Measurements from ENCODE around the gene TAOK2. TPM values are rescaled to one million over a fixed set of nuclear protein-coding genes. Genes with fewer than 3 reads are reported as not detected.

The TAOK2 gene
- polyA plus RNA-seq, 3 donors, result 51.0 to 56.5 (median 53.1) TPM

Other genes starting within 250 kb of the TAOK2 start
- under 1 TPM; 0.12 to 0.34 (median 0.17) TPM for gene C16orf54, start 227.9 kb upstream of the TAOK2 start, polyA plus RNA-seq (ENCODE audit: insufficient read length in 3 of 3)
- under 1 TPM in 2 of 3 donors, not detected in 1; 0.03 to 0.05 TPM for gene ZG16, start 195.6 kb upstream of the TAOK2 start, polyA plus RNA-seq (ENCODE audit: insufficient read length in 3 of 3)
- gene KIF22, start 183.1 kb upstream of the TAOK2 start, polyA plus RNA-seq (ENCODE audit: insufficient read length in 3 of 3), result 10 to 100 TPM; 68.2 to 81.8 (median 77.3) TPM
- gene MAZ, start 167.3 kb upstream of the TAOK2 start, polyA plus RNA-seq (ENCODE audit: insufficient read length in 3 of 3), result 100 to 1,000 TPM; 330 to 392 (median 348) TPM
- 10 to 100 TPM; 15.4 to 22.5 (median 21.6) TPM for gene PRRT2, start 161.7 kb upstream of the TAOK2 start, polyA plus RNA-seq (ENCODE audit: insufficient read length in 3 of 3)
- 10 to 100 TPM; 40.2 to 44.1 (median 43.6) TPM for gene PAGR1, start 157.7 kb upstream of the TAOK2 start, polyA plus RNA-seq (ENCODE audit: insufficient read length in 3 of 3)
- gene MVP, start 153.4 kb upstream of the TAOK2 start, polyA plus RNA-seq (ENCODE audit: insufficient read length in 3 of 3), result 10 to 100 TPM; 16.1 to 24.7 (median 24.2) TPM
- gene CDIPT, start 110.6 kb upstream of the TAOK2 start, polyA plus RNA-seq (ENCODE audit: insufficient read length in 3 of 3), result 100 to 1,000 TPM; 111 to 120 (median 117) TPM
- 10 to 100 TPM; 10.1 to 13.6 (median 11.7) TPM for gene SEZ6L2, start 74.3 kb upstream of the TAOK2 start, polyA plus RNA-seq (ENCODE audit: insufficient read length in 3 of 3)
- gene ASPHD1, start 73.4 kb upstream of the TAOK2 start, polyA plus RNA-seq (ENCODE audit: insufficient read length in 3 of 3), result 1 to 10 TPM in 2 of 3 donors, under 1 TPM in 1; 0.95 to 1.4 (median 1.0) TPM
- 10 to 100 TPM; 14.8 to 30.9 (median 29.4) TPM for gene KCTD13, start 47.6 kb upstream of the TAOK2 start, polyA plus RNA-seq (ENCODE audit: insufficient read length in 3 of 3)
- 100 to 1,000 TPM; 106 to 123 (median 113) TPM for gene TMEM219, start 11.8 kb upstream of the TAOK2 start, polyA plus RNA-seq (ENCODE audit: insufficient read length in 3 of 3)
- 10 to 100 TPM; 19.9 to 22.2 (median 20.7) TPM for gene HIRIP3, start 21.7 kb downstream of the TAOK2 start, polyA plus RNA-seq (ENCODE audit: insufficient read length in 3 of 3)
- gene INO80E, start 22.4 kb downstream of the TAOK2 start, polyA plus RNA-seq (ENCODE audit: insufficient read length in 3 of 3), result 10 to 100 TPM; 52.3 to 64.9 (median 56.6) TPM
- 1 to 10 TPM; 2.9 to 4.9 (median 4.6) TPM for gene DOC2A, start 37.2 kb downstream of the TAOK2 start, polyA plus RNA-seq (ENCODE audit: insufficient read length in 3 of 3)
- not detected for gene C16orf92, start 49.3 kb downstream of the TAOK2 start, polyA plus RNA-seq (ENCODE audit: insufficient read length in 3 of 3)
- 1 to 10 TPM; 1.2 to 1.7 (median 1.2) TPM for gene TLCD3B, start 57.4 kb downstream of the TAOK2 start, polyA plus RNA-seq (ENCODE audit: insufficient read length in 3 of 3)
- gene ALDOA, start 91.9 kb downstream of the TAOK2 start, polyA plus RNA-seq (ENCODE audit: insufficient read length in 3 of 3), result 100 to 1,000 TPM; 525 to 600 (median 593) TPM
- gene PPP4C, start 102.1 kb downstream of the TAOK2 start, polyA plus RNA-seq (ENCODE audit: insufficient read length in 3 of 3), result 100 to 1,000 TPM in 2 of 3 donors, 10 to 100 TPM in 1; 99.4 to 116 (median 109) TPM
- 1 to 10 TPM; 1.5 to 1.9 (median 1.7) TPM for gene TBX6, start 118.1 kb downstream of the TAOK2 start, polyA plus RNA-seq (ENCODE audit: insufficient read length in 3 of 3)
- 10 to 100 TPM; 58.6 to 70.9 (median 60.8) TPM for gene YPEL3, start 122.3 kb downstream of the TAOK2 start, polyA plus RNA-seq (ENCODE audit: insufficient read length in 3 of 3)
- 10 to 100 TPM; 11.3 to 13.6 (median 13.0) TPM for gene GDPD3, start 139.7 kb downstream of the TAOK2 start, polyA plus RNA-seq (ENCODE audit: insufficient read length in 3 of 3)
- 10 to 100 TPM; 84.3 to 88.5 (median 85.4) TPM for gene MAPK3, start 149.4 kb downstream of the TAOK2 start, polyA plus RNA-seq (ENCODE audit: insufficient read length in 3 of 3)
- 10 to 100 TPM in 1 of 3 donors, 1 to 10 TPM in 2; 9.2 to 15.1 (median 9.8) TPM for gene CORO1A, start 209.7 kb downstream of the TAOK2 start, polyA plus RNA-seq (ENCODE audit: insufficient read length in 3 of 3)
- 10 to 100 TPM; 32.5 to 43.1 (median 37.9) TPM for gene BOLA2B, start 219.8 kb downstream of the TAOK2 start, polyA plus RNA-seq (ENCODE audit: insufficient read length in 3 of 3)
- 10 to 100 TPM; 24.9 to 39.9 (median 35.5) TPM for gene SLX1A, start 220.0 kb downstream of the TAOK2 start, polyA plus RNA-seq (ENCODE audit: insufficient read length in 3 of 3)
- 10 to 100 TPM; 10.6 to 25.3 (median 16.6) TPM for gene SULT1A3, start 225.4 kb downstream of the TAOK2 start, polyA plus RNA-seq (ENCODE audit: insufficient read length in 3 of 3)

Data from renal pelvis (tissue), 3 donors.